ENCODE measurements around the gene COBL. TPM values are rescaled to one million over a fixed set of nuclear protein-coding genes. Genes with fewer than 3 reads are reported as not detected.
A peak's percentile ranks its signal among the peaks of the same experiment; 100 is the strongest.

The COBL gene
- total RNA-seq: 10 to 100 TPM in 2 of 4 donors, 1 to 10 TPM in 2; 1.1 to 27.7 (median 15.2) TPM

- no peak for DNase-seq (ENCODE audit: low spot score)
- no peak for TF ChIP-seq CTCF (IDR thresholded peaks at IDR 0.05)
- peak; percentile 75 for ATAC-seq (ENCODE audit: low FRiP score)
Measured at GRCh38 chr7:51316666-51317581, at the start of gene COBL. Gene COBL, minus strand, starts transcription at chr7:51316809. Its CDS starts 176 bp downstream, at chr7:51316633.

GRCh38 chr7:51366172-51366728, 49.6 kb upstream of the COBL start:
- no peak for ATAC-seq (ENCODE audit: low FRiP score)
- TF ChIP-seq CTCF (IDR thresholded peaks at IDR 0.05): no peak
- DNase-seq (ENCODE audit: low spot score): no peak

- no peak for ATAC-seq (ENCODE audit: low FRiP score)
- DNase-seq (ENCODE audit: low spot score): no peak
- TF ChIP-seq CTCF (IDR thresholded peaks at IDR 0.05): no peak
Measured at GRCh38 chr7:51357821-51358220, 41.2 kb upstream of the COBL start.

GRCh38 chr7:51356849-51357516, 40.4 kb upstream of the COBL start:
- DNase-seq (ENCODE audit: low spot score) (no peak), ATAC-seq (ENCODE audit: low FRiP score) (no peak)
- no peak for TF ChIP-seq CTCF (IDR thresholded peaks at IDR 0.05)

- ATAC-seq (ENCODE audit: low FRiP score) (no peak), DNase-seq (ENCODE audit: low spot score) (no peak)
- TF ChIP-seq CTCF (IDR thresholded peaks at IDR 0.05): no peak
Measured at GRCh38 chr7:51354897-51355296, 38.3 kb upstream of the COBL start.

- no peak for TF ChIP-seq CTCF (IDR thresholded peaks at IDR 0.05)
- no peak for ATAC-seq (ENCODE audit: low FRiP score)
- no peak for DNase-seq (ENCODE audit: low spot score)
Measured at GRCh38 chr7:51354434-51354833, 37.8 kb upstream of the COBL start.

All from omental fat pad (tissue), 4 donors.